Islet of Langerhans (tissue), 1 donor: ENCODE results near the gene CCDC167.
"Not testable (repeated sequence)": the region's sequence is repeated elsewhere in the genome, so short reads cannot be mapped to it uniquely, and the experiment has no call there.

ENCODE experiments used
- FAIRE-seq: peaks from one replicate; lab custom pipeline; 2011; peaks lifted over from hg19 to GRCh38; lab: Jason Lieb, UNC

CCDC167 gene

DNA sequence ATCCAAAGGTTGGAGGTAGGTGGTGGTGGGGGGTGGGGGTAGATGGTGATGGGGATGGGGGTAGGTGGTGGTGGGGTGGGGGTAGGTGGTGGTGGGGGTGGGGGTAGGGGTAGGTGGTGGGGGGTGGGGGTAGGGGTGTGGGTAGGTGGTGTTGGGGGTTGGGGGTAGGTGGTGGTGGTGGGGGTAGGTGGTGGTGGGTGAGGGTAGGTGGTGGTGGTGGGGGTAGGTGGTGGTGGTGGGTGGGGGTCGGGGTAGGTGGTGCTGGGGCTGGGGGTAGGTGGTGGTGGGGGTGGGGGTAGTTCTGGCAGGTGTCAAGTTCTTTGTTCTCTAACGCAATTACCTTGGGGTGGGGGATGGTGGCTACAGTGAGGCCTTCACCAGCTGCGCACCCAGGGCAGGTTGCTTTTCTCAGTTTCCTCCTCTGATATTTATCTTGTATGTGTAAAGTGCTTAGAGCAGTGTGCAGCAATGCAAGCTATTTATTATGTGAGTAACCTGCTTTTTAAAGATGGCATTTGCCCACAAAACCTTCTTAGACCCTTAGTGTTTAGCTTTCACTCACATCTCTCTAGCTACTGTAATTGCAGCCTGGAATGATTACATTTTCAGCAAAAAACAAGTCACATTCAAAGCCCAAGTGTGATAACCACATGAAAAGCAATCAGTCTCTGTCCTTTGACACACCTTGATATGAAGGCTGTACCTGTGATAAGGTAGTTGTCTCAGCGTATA, 8.2 kb upstream of the CCDC167 start:
- FAIRE-seq: no peak

DNA sequence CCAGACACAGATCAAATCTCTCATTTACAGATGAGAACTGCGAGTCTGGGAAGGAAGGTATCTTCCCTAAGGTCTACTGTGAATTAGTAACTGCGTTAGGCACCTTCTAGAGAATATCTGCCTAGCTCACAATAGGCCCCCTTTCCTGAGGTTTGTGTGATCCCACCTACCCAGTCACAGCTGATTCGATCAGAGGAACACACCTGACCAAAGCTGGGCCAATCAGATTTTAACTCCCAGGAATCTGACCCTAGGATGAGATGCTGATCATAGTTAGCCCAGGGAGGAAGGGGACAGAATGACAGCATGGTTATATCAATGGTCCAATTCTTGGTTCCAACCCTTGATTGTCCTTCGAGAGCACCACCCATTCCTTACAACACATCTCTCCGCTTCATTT, 7.4 kb upstream of the CCDC167 start:
- FAIRE-seq: no peak

DNA sequence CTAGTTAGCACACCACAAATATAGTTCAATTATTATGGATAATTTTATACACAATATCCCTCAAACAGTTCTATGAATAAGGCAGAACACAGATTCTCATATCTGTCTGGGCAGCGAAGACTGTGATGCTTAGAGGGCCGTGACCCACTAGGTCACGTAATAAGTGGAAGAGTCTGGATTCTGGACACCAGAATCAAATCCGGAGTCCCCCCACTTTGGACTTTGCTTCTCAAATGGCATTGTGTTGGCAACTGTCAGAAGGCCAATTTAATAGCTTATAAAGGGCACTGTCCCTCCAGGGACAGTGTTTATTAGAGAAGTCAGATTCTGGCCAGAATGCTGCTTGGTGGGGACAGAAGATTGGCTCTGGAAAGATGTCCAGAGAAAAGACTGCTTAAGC, 6.8 kb upstream of the CCDC167 start:
- no peak for FAIRE-seq

DNA sequence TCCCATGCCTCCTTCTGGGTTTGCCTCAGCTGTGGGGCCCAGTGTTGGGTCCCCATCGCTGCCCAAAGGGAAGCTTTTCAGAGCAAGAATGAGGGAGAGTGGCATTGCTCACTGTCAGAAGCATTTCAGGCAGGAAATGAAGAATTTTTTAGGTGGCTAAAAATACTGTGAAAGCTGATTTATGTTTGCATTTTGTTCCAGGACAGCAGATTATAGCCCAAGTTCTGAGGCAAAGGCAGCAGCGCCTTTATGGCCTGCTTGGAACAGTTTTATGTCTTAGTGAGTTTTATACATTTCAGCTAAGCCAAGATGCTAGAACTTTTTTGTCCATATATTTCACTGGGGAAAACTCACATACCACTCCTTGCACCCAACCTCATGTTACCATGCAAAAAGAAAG, 4.3 kb upstream of the CCDC167 start:
- FAIRE-seq: no peak

DNA sequence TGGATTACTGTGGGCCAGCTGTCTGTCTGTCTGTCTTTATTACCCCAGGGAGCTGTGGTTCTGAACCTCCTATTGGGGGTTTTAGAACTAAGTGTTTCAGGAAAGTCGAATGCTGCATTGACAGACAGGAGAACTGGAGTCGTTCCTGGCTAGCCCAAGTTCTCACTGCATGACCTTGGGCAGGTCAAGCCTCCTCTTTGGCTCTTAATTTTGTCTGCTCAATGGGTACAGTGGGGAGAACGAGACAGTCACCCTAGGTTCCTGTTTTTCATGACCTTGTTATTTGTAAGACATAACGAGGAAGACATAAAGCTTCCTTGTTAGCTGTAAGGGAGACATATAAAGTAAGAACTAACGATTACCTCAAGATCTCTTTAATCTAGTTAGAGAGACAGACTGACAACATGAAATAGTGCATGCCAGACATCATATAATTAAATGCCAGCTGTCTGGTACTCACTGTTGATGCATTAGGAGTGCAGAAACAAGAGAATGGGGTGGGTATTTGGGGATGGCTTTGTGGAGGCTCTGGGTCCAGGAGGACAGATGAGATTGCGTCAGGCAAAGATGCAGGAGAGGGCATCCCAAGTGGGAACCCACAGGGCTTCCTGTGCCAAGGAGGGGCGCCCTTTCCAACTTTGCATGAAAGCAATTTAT, 3.7 kb upstream of the CCDC167 start:
- no peak for FAIRE-seq

DNA sequence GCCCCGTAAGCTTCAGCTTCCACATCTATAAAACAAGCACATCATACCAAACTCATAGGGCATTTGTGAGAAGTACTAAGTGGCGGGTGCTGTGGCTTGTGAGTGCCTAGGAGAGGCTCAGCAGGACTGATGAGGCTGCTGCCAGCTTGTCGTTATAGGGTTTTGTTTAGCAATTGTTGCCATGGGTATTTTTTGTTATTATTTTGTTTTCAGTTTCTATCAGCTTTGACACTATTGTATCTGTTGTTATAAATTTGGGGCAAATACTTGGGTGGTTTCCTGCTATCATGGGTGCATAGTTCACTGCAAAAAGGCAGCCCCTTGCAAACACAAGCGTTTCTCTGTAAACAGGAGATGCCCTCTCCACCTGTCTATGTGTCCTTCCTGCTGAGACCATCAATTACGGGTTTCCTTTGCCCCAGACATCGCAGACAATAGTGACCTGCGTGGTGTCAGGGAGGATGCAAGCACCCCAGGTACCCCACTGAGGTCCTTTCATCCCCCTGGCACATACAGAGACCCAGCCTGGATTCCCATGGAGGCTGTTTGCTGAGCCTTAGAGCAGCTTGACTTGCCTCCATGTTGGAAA, 3.1 kb upstream of the CCDC167 start:
- FAIRE-seq: no peak

DNA sequence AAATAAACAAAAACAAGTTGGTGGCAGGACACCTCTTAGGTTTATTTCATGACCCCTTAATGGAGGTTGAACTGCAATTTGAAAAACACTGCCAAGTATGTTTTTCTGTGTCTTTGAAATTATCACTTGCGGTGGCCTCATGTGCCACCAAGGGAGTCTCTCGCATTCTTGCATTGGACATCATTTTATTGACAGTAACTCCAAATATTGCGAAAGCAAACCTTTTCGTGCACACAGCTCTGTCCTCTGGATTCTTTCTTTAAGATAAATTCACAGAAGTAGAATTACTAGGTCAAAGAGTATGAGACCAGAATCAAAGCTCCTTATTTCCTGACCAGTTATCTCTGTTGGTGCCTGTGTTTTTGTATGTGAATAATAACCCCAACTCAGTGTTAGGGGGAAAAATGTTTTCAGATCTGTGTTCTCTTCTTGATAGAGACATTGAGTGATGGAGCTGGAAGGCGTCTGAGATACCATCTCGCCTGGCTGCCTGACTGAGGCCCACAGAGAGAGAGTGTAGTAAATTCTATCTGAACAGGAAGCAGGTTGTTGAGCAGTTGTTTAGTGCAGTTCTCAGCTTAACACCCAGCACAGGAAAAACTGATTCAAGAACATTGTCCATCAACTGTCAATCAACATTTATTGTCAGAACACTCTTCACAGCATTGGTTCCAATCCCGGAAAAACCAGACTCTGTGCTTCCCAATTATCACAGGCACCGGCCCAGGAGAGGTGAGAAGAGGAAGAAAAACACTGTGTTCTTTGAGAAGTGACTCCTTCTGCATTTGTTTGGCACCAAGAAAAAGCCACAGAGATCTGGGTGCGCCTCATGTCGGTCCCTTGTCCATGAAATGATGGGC, 2.2 kb upstream of the CCDC167 start:
- no peak for FAIRE-seq

DNA sequence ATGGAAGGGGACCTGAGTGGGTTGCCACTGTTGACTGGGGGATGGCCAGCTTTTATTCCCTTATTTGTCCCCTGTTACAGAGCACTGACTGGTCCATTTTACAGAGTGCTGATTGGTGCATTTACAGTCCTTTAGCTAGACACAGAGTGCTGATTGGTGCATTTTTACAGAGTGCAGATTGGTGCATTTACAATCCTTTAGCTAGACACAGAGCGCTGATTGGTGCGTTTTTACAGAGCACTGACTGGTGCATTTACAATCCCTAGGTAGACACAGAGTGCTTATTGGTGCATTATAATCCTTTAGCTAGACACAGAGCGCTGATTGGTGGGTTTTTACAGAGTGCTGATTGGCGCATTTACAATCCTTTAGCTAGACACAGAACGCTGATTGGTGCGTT, 1.2 kb upstream of the CCDC167 start:
- FAIRE-seq: not testable (repeated sequence)

DNA sequence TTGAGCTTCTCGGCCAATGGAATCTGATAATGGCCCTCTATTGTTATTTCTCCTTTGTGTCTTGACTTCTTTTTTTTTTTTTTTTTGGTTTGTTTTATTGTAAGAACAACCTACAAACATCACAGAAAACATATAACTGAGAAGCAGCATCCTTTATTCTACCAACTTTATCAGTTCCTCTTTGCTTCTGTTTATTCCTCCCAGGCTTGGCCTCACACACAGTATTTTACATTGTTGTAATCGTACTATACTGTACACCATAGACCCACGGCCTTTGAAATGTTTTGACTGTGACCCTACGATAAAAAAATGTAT, 558 bp upstream of the CCDC167 start:
- no peak for FAIRE-seq

DNA sequence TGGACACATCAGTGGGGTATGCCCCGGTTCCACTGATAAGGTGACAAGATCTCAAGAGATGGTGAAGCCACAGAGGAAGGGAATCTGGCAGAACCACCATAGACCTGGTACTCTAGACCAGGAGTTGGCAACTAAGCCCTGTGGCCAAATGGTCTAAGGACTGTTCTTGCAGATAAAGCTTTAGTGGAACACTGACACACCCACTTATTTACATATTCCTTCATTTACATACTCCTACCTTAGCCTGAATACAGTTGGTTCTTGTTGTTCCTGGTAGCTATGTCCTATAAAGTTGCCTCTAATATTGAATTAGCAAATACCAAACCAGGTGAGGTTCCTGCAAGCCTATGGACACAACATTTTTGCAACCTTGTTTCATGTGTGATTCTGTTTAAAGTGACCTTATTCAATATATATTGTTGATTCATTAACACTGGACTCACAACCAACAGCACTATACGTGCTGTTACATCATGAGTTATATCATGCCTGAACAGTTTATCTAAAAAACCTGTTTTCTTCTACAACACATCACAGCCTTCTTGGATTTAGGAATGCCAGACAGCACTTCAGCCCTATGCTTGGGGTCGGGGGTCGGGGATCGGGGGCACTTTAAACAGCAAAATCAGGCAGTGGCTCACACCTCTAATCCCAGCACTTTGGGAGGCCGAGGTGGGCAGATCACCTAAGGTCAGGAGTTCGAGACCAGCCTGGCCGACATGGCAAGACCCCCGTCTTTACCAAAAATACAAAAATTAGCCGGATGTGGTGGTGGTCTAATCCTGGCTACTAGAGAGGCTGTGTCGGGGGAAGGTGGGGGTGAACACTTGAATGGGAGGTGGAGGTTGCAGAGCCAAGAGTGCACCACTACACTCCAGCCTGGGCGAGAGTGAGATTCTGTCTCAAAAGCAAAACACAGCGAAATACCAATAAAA, 2.5 kb downstream of the CCDC167 start:
- FAIRE-seq: no peak

DNA sequence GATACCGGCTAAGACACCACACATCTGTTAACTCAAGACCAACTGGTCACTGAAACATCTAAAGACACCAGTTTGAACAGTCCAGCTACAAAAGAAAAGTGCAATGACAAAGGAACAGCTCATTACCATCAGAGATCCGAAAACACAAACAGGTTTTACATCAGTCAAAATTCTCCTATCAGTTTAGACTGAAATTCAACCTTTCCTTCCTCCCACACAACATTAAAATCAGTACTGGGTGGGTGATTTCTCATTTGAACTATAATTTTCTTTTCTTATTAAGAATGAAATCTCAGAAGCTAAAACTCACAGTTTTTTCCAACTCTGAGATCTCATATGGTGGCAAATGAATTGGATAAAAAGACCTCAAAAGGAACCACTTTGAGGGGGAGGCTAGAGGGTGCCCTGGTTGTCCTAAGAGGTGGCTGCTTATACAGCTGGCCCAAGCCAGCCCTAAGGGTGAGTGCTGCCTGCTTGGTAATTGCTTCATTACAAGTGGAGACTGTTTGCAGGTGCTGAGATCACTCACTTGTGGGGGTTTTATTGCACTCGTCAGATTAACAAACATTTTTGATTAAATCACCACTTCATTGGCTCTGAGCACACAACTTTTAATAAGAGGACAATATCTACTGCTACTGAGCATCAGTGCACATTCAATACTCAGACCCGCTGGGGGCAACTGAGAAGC, 4.3 kb downstream of the CCDC167 start:
- FAIRE-seq: no peak

DNA sequence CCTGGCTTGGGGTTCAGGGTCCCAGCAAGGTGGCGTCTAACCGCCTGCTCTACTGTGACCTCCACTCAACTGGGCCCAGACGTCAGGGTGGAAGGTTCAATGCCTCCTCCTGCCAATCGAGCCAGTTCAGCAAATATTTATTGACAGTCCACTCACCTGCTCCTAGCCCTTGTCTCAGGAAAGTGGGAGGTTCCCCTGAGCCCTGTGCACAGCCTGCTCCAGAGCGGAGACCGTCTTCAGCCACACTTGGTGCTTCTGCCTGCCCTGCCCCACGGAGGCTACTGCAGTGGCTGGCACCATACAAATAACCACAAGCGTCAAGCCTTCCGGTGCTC, 6.1 kb downstream of the CCDC167 start:
- no peak for FAIRE-seq

DNA sequence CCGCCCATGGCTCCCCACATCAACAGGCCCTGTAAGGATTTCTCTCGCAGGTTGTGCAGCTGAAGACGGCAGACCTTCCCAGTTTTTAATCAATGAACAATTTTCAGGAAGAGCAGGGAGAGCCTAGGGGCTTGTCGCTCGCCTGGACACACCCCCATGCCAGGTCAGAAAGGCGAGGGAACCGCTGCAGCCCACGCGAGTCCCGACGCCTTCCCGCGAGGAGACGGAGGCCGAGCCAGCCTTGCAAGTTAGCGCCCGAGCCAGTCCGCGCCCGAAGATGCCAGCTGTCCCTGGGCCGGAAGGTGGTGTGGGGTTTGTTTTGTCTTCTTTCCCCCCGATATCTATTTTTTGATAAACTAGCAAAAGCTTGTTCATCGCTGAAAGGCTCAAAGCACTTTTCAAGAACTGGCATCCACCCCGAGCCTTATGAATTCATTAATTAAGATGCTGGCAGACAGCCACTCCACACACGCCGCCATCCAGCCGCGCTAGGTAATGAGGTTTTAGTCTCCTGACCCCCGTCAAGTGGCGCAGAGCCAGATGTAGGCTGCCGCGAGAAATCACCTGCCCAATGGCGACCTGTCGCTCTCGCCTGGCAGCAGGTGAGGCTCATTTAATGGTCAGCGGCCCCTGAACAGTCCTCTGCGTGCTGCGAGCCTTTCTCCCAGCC, 6.6 kb downstream of the CCDC167 start:
- FAIRE-seq: no peak

DNA sequence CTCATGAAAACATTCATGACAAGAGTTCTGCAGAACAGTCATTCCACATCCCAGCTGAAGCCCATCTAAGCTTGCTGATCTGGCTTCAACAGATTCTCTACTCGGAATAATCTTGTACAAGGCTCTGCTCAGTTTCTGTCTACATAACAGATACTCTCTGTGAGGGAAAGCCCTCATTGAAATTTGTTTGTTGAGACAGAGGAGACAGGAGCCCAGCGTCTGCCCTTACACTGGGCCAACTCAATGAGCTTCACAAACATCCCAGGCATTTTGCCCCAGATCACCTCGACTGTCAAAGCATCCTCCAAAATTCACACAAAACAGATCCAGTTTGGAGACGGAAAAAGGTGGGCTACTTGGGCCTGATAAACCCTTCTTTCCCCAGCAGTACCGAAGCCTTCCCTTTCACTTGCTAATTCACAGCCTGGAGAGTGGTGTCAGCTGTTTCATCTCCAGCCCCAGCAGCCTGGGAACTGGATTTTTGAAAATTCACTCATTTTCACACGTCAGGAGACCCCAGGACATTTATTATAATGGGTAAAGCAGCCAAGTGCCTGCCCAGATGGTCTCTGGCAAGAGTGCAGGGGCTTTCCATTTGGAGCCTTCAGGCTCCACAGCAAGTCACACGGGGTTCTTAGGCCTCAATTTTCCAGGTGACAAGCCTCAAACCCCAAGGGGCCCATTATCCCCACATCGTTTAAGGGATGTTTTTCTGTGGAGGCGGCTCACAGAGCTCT, 7.3 kb downstream of the CCDC167 start:
- no peak for FAIRE-seq

DNA sequence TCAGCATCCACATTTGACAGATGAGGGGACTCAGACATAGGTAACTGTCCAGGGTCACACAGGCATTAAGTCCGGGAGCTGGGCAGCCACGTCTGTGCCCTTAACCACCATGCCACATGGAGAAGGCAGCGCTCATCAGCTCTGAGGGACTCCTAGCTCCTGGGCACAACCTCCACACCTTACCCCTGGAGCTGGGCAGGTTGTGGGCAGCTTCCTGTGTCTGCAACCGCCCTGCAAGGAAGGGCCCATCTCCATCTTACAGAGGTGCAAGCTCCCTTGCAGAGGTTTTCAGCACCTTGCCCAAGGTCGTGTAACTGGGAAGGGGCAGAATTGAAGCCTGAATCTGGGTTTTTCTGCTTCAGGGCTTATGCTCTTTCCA, 7.9 kb downstream of the CCDC167 start:
- no peak for FAIRE-seq

DNA sequence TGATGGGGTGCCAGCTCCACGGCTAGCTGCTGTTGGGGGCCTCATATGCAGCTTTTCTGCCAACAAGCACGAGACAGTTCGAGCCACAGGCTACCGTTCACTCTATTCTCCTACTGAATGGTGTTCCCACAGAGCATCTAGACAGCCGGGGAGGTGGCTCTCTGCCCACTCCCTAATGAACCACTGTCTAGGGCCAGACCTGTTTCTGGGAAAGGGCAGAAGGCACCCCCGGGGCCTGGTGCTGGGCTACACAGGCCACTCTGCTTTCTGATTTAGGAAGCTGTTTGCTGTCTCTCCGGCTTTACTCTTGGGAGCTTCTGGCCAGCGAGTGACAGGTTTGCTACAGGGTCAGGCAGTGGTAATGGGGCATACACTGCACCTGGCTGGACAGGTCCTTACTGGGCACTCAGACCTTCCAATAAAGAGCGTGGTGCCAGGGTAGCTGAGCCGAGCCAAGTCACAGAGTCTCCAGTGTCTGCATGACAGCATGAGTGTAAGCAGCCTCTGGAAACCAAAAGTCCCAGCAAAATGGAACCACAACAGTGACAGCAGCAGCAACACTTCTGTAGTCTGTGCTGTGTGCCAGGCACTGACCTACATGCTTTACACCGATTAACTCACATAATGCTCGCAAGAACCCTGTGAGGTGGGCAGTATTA, 8.4 kb downstream of the CCDC167 start:
- no peak for FAIRE-seq

DNA sequence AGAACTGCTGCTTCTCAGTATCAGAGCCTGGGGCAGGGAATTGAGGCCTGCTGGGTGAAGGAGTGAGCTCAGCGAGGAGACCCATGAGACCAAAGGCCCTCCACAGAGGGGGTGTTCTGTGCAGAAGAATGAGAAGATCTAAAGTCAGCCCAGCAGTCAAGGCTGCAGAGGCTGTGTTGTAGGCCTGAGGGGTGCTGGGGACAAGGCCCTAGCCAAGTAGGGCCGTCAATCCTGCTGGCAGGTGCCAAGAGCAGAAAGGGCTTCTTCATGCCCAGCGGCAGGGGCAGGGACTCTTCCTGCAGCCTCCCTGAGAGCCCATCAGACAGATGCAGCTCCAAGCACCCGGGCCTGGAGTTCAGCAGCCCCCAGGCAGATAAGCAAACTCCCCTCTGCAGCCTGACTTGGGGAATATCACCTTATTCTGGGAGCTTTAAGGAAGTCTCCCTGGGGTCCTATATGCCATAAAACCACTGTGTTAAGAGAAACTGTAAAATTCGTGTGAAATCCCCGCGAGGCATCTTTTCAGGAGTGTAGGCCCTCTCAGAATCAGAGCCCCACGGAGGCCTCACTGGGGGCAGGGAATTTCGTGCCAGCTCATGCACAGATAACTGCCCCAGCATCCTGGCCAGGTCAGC, 9.0 kb downstream of the CCDC167 start:
- no peak for FAIRE-seq

DNA sequence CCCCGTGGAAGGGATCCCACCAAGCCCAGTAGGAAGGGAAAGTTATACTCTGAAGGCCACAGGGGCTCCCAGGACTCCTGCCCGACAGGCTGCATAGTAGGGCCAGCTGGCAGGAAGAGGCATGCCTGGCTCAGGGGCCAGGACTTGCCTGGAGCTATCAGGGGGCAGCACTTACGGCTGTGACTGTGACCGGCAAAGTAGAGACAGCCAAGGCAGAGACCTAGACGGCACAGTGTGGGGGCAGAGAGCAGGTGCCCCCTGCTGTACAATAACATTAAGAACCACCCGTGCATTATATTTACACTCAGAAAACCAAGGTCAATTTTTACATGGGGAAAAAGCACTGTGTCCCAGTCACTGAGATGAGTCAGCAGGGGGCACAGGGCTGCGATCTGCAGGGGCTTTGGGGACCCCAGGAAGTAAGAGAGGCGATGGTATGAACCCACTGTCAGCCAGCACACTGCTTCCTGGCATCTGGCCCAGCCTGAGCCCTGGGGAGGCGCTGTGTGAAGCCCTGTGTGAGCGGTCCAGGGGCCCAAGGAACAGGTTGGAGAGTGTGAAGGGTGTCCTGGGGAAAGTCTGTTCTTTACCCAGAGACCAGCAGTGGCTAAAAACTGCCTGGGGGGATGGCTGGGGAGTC, 9.9 kb downstream of the CCDC167 start:
- FAIRE-seq: no peak

DNA sequence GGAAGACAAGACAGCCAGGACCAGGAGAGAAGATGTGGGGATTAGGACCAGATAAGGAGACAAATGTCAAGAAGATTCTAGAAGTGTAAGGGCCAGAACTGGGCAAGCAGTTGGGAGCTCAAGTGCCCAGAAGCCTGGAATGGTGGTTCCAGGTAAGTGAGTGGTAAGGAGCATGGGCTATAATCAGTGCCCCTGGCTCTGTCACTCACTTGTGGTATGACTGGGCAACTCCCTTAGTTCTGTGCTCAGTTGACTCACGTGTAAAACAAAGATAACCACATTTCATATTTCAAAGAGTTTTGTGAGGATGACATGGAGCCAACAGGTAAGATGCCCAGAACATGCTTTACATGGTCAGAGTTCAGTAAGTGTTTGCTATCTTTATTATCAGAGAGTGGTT, 11.2 kb downstream of the CCDC167 start:
- no peak for FAIRE-seq
